Right atrium auricular region (tissue), 2 donors: ENCODE data around the gene DLG2. TPM values are rescaled to one million over a fixed set of nuclear protein-coding genes. Genes with fewer than 3 reads are reported as not detected.

Experiments used
- DNase-seq: peaks from one replicate; pipeline ENCODE4 v3.0.0-alpha.2; 2019; ENCODE audit warnings: low spot score
- H3K27ac ChIP-seq, 2 donors: fragments of 200-600 bp; sonication (generic); 1 replicate in 1 of 2; 2 replicates in 1 of 2; pipeline ENCODE4 v1.5.1; 2016 to 2019
- H3K27me3 ChIP-seq, 2 donors: fragments of 200-600 bp; sonication (generic); one replicate each; pipeline versions ENCODE4 v1.5.1 to v1.6.0; 2017 to 2019
- H3K36me3 ChIP-seq: fragments of 200-600 bp; sonication (generic); one replicate; pipeline ENCODE4 v1.5.1; 2016
- H3K4me1 ChIP-seq, 2 donors: fragments of 200-600 bp; sonication (generic); one replicate each; pipeline versions ENCODE4 v1.5.1 to v1.6.0; 2017 to 2019
- H3K4me3 ChIP-seq, 2 donors: fragments of 200-600 bp; sonication (generic); 1 replicate in 1 of 2; 2 replicates in 1 of 2; pipeline ENCODE4 v1.5.1; 2017 to 2019; ENCODE audit warnings: mild to moderate bottlenecking in 1 of 2, moderate library complexity in 1 of 2
- H3K9me3 ChIP-seq, 2 donors: fragments of 200-600 bp; sonication (generic); one replicate each; pipeline ENCODE4 v1.5.1; 2019
- total RNA-seq, 2 donors: library from RNA; depleted of rRNA; stranded (reverse); fragments of >200 nt; gene quantifications; one replicate each; pipeline ENCODE4 v1.1.0, GENCODE V29; 2016
- TF ChIP-seq, protein P1 (sequence below), 2 donors: fragments of 200-600 bp; sonication (generic); IDR thresholded peaks; one replicate each; pipeline ENCODE4 v1.5.1; 2019; ENCODE audit warnings: antibody characterized with exemption in 2 of 2

Gene DLG2
- total RNA-seq, 2 donors from 2014 or later = 6.6 to 6.7 TPM

DNA sequence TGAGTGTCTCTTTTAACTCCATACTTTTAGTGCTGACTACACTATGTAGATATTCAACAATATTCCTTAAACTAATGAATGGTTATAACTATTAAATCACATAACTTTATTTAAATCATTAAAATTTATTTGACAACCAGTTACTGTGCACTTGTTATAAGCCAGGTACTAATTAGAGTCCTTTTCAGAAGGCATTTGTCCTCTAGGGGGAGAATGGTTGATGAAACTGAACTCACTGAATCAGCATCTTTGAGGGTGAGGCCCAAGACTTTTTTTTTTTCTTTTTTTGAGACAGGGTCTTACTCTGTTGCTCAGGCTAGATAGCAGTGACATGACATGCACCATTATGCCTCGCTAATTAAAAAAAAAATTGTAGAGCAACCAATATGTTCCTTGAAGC is 1825.3 kb downstream of the DLG2 start:
- no peaks in the 10 kb centered on the region for H3K27me3 ChIP-seq
- H3K9me3 ChIP-seq = no peaks in the 10 kb centered on the region
- no peak overlapping the region for H3K4me3 ChIP-seq
- H3K4me1 ChIP-seq = no peaks in the 10 kb centered on the region
- no peak for DNase-seq
- no peak overlapping the region for H3K27ac ChIP-seq
- H3K36me3 ChIP-seq = no peaks in the 10 kb centered on the region
- TF ChIP-seq, protein P1, sequence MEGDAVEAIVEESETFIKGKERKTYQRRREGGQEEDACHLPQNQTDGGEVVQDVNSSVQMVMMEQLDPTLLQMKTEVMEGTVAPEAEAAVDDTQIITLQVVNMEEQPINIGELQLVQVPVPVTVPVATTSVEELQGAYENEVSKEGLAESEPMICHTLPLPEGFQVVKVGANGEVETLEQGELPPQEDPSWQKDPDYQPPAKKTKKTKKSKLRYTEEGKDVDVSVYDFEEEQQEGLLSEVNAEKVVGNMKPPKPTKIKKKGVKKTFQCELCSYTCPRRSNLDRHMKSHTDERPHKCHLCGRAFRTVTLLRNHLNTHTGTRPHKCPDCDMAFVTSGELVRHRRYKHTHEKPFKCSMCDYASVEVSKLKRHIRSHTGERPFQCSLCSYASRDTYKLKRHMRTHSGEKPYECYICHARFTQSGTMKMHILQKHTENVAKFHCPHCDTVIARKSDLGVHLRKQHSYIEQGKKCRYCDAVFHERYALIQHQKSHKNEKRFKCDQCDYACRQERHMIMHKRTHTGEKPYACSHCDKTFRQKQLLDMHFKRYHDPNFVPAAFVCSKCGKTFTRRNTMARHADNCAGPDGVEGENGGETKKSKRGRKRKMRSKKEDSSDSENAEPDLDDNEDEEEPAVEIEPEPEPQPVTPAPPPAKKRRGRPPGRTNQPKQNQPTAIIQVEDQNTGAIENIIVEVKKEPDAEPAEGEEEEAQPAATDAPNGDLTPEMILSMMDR (IDR thresholded peaks at IDR 0.05) = no peak

DNA sequence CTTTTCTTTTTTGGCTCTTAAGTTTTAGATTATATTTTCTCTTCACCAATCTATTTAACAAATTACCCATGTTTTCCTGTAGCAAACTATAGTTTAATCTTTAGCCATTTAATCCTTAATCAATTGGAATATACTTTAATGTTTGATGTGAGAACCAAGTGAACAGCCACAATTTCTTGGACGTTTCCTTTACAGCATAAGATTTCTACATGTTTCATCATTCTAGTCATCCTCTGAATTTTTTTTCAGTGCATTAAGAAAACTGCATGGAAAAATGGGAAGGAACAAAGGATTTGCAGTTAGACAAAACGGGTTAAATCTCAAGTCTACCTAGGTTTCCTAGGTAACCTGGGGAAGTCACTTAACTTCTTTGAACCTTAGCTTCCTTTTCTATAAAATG is 1833.8 kb downstream of the DLG2 start:
- no peaks in the 10 kb centered on the region for H3K36me3 ChIP-seq
- TF ChIP-seq, protein P1 (IDR thresholded peaks at IDR 0.05) = no peak
- no peak overlapping the region for H3K27ac ChIP-seq
- no peaks in the 10 kb centered on the region for H3K4me1 ChIP-seq
- no peaks in the 10 kb centered on the region for H3K27me3 ChIP-seq
- no peak for DNase-seq
- no peak overlapping the region for H3K4me3 ChIP-seq
- H3K9me3 ChIP-seq = no peaks in the 10 kb centered on the region

DNA sequence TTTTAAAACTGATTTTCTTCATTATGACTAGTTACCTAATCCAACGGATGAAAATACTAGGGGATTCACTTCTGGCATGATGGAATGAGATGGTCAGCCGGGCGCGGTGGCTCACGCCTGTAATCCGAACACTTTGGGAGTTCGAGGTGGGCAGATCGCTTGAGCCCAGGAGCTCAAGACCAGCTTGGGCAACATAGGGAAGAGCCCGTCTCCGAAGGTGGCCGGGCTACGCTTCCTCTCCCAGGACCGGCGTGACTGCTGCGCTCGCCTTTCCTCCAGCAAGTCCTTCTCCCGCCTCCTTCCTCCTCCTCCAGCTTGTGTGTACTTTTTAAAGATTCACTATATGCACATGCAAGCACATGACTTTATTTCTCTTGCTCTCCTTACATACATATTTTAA is 1835.6 kb downstream of the DLG2 start:
- Histone ChIP-seq H3K4me3 (no peak overlapping the region), H3K36me3 (no peaks in the 10 kb centered on the region), H3K27ac (no peak overlapping the region), H3K4me1 (no peaks in the 10 kb centered on the region), H3K27me3 (no peaks in the 10 kb centered on the region), H3K9me3 (no peaks in the 10 kb centered on the region)
- DNase-seq = no peak
- TF ChIP-seq, protein P1 (IDR thresholded peaks at IDR 0.05) = no peak

DNA sequence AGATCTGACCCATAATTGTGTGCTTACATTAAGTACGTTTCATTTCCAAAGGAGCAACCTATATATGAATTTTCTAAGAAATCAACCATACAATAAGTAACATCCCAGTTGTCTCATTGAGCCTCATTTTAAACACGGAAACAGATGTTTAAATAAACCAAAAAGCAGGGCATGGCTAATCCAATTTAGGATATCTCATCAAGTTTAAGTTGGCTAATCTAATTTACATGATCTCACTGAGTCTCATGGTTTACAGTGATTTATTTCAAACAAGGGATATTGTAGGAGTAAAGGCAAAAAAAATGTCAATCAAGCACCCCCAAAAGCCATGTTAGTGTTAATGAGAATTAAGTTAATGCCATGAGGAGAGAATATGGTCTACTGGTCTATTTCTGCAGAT is 1841.2 kb downstream of the DLG2 start:
- Histone ChIP-seq H3K9me3 (no peaks in the 10 kb centered on the region), H3K27me3 (no peaks in the 10 kb centered on the region), H3K27ac (no peak overlapping the region), H3K36me3 (no peaks in the 10 kb centered on the region), H3K4me1 (no peaks in the 10 kb centered on the region), H3K4me3 (no peak overlapping the region)
- TF ChIP-seq, protein P1 (IDR thresholded peaks at IDR 0.05) = no peak
- no peak for DNase-seq

DNA sequence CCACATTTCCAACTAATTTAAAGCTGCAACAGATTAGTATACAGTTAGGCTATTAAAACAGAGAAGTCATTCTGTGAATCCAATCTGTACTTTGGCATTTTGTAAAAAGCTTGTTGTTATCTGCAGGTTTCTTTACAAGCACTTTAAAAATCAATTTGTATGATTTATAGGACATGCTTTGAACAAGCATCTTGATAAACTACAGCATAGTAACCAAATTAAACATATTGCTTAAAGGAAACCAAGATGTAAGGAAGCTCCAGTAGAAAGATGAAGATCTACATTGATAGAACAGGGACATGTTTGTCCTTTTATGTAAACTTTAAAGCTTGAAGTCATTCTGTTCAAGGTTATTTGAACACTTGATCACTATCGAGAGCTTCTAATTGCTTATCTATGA is 1842.7 kb downstream of the DLG2 start:
- no peaks in the 10 kb centered on the region for H3K36me3 ChIP-seq
- no peaks in the 10 kb centered on the region for H3K4me1 ChIP-seq
- TF ChIP-seq, protein P1 (IDR thresholded peaks at IDR 0.05) = no peak
- no peak overlapping the region for H3K4me3 ChIP-seq
- H3K27ac ChIP-seq = no peak overlapping the region
- DNase-seq = no peak
- H3K27me3 ChIP-seq = no peaks in the 10 kb centered on the region
- no peaks in the 10 kb centered on the region for H3K9me3 ChIP-seq

DNA sequence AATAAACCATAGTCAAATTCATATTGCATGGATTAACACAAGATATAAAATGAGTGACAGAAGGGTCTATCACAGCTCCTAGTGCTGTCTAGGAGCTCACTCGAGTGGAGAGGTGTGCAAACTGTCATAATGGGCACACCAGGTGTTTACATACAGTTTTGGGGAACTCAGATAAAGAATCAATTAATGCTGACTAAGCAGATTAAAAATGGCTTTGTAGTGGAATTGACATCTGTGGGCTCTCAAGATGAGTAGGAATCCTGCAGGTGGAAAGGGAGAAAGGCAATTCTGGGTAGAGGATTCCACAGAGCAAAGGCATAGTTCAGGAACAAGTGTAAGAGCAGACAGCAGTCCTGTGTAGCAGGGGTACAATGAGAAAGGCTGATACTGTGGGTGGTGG is 1844.8 kb downstream of the DLG2 start:
- H3K9me3 ChIP-seq = no peaks in the 10 kb centered on the region
- TF ChIP-seq, protein P1 (IDR thresholded peaks at IDR 0.05) = no peak
- no peak overlapping the region for H3K4me3 ChIP-seq
- no peak overlapping the region for H3K27ac ChIP-seq
- no peaks in the 10 kb centered on the region for H3K36me3 ChIP-seq
- no peaks in the 10 kb centered on the region for H3K27me3 ChIP-seq
- H3K4me1 ChIP-seq = no peaks in the 10 kb centered on the region
- DNase-seq = no peak
